Hypothalamus (tissue), 51 donors: Measurements from ENCODE around the gene CLSTN2.

Experiments used
- DNase-seq, 51 donors: peaks; one replicate each; lab custom pipeline; 2025; lab: John Stamatoyannopoulos, UW

The CLSTN2 gene

DNA sequence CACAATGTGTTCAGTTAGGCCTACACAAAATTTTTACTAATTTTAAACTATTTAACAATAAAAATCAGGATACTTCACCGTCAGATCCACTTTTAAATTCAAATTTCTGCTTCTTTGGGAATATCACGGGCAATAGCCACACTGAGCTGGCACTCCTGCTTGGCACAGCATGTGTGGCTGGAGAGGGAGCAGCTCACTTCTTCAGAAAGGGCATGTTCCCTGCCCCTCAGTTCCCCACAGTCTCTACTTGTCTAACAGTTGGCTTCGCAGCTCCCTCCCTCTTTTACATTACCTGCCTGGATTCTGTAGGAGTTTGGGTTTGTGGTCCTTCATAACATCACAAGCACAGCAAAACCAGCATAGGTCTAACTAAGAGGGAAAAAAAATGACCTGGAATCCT, 666.9 kb downstream of the CLSTN2 start:
- no peak for DNase-seq

DNA sequence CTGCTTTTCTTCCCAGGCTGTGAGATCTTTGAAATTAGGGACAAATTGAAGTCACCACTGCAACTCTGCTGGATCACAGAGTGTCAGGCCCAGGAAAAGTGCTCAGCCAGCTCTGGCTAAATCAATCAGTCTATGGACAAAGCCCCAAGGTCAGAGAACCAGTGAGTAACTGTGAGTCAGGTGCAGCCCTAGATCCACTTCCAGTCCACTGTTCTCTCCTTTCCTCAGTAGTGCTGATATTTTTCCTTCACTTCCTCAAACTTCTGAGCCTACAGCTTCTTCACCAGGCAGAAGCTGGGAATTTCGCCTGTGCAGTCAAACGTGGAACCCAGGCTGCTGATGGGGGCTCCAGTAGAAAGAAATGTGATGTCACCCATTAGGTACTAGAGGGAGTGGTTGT, 667.8 kb downstream of the CLSTN2 start:
- no peak for DNase-seq

DNA sequence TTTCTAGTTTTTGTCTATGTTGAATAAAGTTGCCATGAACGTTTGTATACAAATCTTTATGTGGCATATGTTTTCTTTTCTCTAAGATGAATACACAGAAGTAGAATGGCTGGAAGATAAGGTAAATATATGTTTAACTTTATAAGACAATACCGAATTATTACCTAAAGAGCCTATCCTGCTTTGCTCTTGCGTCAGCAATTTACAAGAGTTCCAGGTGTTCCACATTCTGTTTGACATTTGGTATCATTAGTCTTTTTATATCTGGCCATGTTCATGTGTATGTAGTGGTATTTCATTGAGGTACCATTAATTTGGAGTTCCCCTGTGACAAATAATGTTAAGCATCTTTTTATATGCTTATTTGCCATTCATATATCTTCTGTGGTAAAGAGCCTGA, 668.8 kb downstream of the CLSTN2 start:
- no peak for DNase-seq

DNA sequence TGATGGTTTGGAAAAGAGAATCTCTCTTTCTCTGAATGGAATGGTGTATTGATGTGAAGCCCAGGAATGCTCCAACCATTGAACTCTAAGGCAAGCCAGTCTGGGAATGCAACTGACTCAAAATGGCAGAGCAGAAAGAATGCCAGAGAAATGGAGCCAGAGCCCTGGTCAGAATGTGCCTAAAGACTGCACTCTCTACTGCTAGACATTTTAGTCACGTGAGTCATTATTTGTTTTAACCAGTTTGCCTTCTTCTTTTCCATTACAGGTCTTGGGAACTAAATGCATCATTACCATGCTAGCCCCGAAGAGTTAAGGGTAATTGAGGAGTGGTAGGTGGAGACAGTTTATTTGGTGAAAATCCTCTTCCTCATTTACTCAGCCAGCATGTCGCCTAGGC, 675.6 kb downstream of the CLSTN2 start:
- no peak for DNase-seq

DNA sequence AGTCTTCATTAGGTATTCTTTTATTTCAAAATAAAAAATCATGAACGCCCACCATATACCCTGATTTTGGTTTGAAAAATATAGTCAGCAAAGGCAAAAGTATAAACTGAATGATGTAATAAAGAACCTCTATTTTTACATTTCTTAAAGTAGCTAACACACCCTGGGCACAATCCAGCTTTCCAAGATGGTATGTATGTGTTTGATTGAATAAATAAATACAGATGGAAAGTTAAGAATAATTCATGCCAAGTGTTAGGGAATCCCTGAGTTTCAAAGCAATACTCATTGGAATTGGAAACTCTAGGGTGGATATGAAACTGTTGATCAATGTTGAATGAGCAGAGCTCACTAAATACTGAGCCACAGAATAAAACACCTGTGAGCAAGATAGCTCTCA, 679.0 kb downstream of the CLSTN2 start:
- no peak for DNase-seq

DNA sequence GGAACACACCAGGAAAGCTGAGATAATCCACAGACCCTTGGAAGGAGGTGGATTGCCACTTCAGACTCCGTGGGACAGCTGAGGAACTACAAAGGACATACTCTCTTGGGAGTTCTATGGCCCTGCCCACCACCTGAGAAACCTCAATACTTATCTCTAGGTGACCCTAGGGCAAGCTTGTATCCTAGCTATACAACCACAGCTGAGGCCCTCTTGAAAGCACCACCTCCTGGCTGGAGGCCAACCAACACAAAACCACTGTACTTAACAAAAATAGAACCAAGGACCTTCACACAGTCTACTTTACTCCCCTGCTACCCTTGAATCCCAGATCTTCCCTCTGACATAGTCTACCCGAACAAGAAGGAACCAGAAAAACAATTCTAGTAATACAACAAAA, 682.1 kb downstream of the CLSTN2 start:
- DNase-seq, result no peak

DNA sequence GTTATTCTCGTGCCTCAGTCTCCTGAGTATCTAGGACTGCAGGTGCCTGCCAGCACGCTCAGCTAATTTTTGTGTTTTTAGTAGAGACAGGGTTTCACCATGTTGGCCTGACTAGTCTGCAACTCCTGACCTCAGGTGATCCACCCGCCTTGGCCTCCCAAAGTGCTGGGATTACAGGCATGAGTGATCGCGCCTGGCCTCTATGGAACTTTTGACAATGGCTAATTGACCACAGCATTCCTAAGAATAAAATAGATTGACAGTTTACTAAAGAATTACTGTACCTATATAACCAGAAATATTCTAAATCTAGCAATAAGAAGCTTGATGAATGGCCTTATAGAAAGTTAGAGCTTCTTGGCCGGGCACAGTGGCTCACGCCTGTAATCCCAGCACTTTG, 691.9 kb downstream of the CLSTN2 start:
- DNase-seq, result no peak
